ENCODE data around the gene KLHL5. TPM values are rescaled to one million over a fixed set of nuclear protein-coding genes. Genes with fewer than 3 reads are reported as not detected.

Gene KLHL5
- total RNA-seq, 1 donor from 2014 or later: 30.2 TPM

GRCh38 chr4:39166177-39166576, 104.1 kb downstream of the KLHL5 start:
- no peaks in the 10 kb centered on the region for H3K4me1 Mint-ChIP-seq
- no peak overlapping the region for H3K4me3 Mint-ChIP-seq
- no peaks in the 10 kb centered on the region for H3K27me3 Mint-ChIP-seq (ENCODE audit: low read depth)
- DNase-seq (ENCODE audit: low read depth, low spot score): no peak
- peaks cover 7% of the 10 kb centered on the region for H3K9me3 Mint-ChIP-seq
- H3K27ac Mint-ChIP-seq (ENCODE audit: unreplicated experiment): no peak overlapping the region
- no peak for TF ChIP-seq CTCF (conservative IDR thresholded peaks at IDR 0.05)
- H3K36me3 Mint-ChIP-seq (ENCODE audit: low read depth): peaks cover 4% of the 10 kb centered on the region

- Mint-ChIP-seq H3K9me3 (peaks cover 10% of the 10 kb centered on the region), H3K4me1 (no peaks in the 10 kb centered on the region), H3K36me3 (ENCODE audit: low read depth) (peaks cover 4% of the 10 kb centered on the region), H3K27ac (ENCODE audit: unreplicated experiment) (no peak overlapping the region), H3K27me3 (ENCODE audit: low read depth) (no peaks in the 10 kb centered on the region), H3K4me3 (no peak overlapping the region)
- no peak for TF ChIP-seq CTCF (conservative IDR thresholded peaks at IDR 0.05)
- DNase-seq (ENCODE audit: low read depth, low spot score): no peak
Measured at GRCh38 chr4:39166669-39167068, 104.6 kb downstream of the KLHL5 start.

GRCh38 chr4:39169426-39169825, 107.4 kb downstream of the KLHL5 start:
- H3K27me3 Mint-ChIP-seq (ENCODE audit: low read depth): no peaks in the 10 kb centered on the region
- TF ChIP-seq CTCF (conservative IDR thresholded peaks at IDR 0.05): no peak
- peaks cover 11% of the 10 kb centered on the region for H3K9me3 Mint-ChIP-seq
- no peak for DNase-seq (ENCODE audit: low read depth, low spot score)
- no peaks in the 10 kb centered on the region for H3K4me1 Mint-ChIP-seq
- H3K36me3 Mint-ChIP-seq (ENCODE audit: low read depth): peaks cover 4% of the 10 kb centered on the region
- no peak overlapping the region for H3K4me3 Mint-ChIP-seq
- H3K27ac Mint-ChIP-seq (ENCODE audit: unreplicated experiment): no peak overlapping the region

GRCh38 chr4:39170301-39170700, 108.3 kb downstream of the KLHL5 start:
- Mint-ChIP-seq H3K36me3 (ENCODE audit: low read depth) (peaks cover 4% of the 10 kb centered on the region), H3K27me3 (ENCODE audit: low read depth) (peaks cover 6% of the 10 kb centered on the region), H3K9me3 (peaks cover 11% of the 10 kb centered on the region), H3K27ac (ENCODE audit: unreplicated experiment) (no peak overlapping the region), H3K4me1 (no peaks in the 10 kb centered on the region), H3K4me3 (no peak overlapping the region)
- no peak for TF ChIP-seq CTCF (conservative IDR thresholded peaks at IDR 0.05)
- no peak for DNase-seq (ENCODE audit: low read depth, low spot score)

Other genes starting within 250 kb of the KLHL5 start
- 0.11 and 0.19 TPM in 2 replicates for gene TLR6, start 205.4 kb upstream of the KLHL5 start, total RNA-seq
- gene FAM114A1, start 194.4 kb upstream of the KLHL5 start, total RNA-seq: 11.3 and 13.4 TPM in 2 replicates
- gene TMEM156, start 29.8 kb upstream of the KLHL5 start, total RNA-seq: not detected in 2 replicates
- 51.6 and 52.8 TPM in 2 replicates for gene WDR19, start 120.3 kb downstream of the KLHL5 start, total RNA-seq